Mucosa of descending colon (tissue), 3 donors: ENCODE data around the gene PRELP. TPM values are rescaled to one million over a fixed set of nuclear protein-coding genes. Genes with fewer than 3 reads are reported as not detected.

ENCODE experiments used
- ATAC-seq: fragments of 200-7000 bp; cut with Tn5 transposase; one replicate; pipeline ENCODE4 v1.9.1; 2020; ENCODE audit warnings: mild to moderate bottlenecking, moderate library complexity
- DNase-seq, 3 donors: peaks; one replicate each; pipeline ENCODE4 v3.0.0-alpha.2; 2020
- H3K36me3 ChIP-seq: fragments of 200-600 bp; one replicate; pipeline ENCODE4 v1.8.0; 2021; ENCODE audit warnings: low read depth, mild to moderate bottlenecking
- H3K4me1 ChIP-seq: fragments of 200-600 bp; one replicate; pipeline ENCODE4 v1.8.0; 2021; ENCODE audit warnings: low read depth, mild to moderate bottlenecking
- H3K4me3 ChIP-seq: fragments of 200-600 bp; one replicate; pipeline ENCODE4 v1.8.0; 2021; ENCODE audit warnings: mild to moderate bottlenecking
- H3K9me3 ChIP-seq: fragments of 200-600 bp; one replicate; pipeline ENCODE4 v1.8.0; 2021; ENCODE audit warnings: mild to moderate bottlenecking
- CTCF ChIP-seq: fragments of 200-600 bp; IDR thresholded peaks from one replicate; pipeline ENCODE4 v1.8.0; 2022; ENCODE audit warnings: antibody characterized with exemption, mild to moderate bottlenecking
- intact Hi-C, 2 donors: fragments of 100-400 bp; cut with DNase I in 1 of 2; cut with micrococcal nuclease in 1 of 2; formaldehyde crosslinking; loops; one replicate each; pipeline versions ENCODE4 v1.11.0 to v1.11.1; 2022; cut with DNase I, micrococcal nuclease
- total RNA-seq, 3 donors: library from RNA; stranded (reverse); fragmentation: NEBNext Ultra II Directional in 2 of 3; extraction: Animal tissue kit (Norgen Biotek cat#: 25700) in 2 of 3; gene quantifications; one replicate each; pipeline versions ENCODE4 v1.2.1 to v1.2.4, GENCODE V29; 2021 to 2023
- donor health status: DM: no; HTN: no; CAD: no; lungs with moderate emphysema.
- donor health status: DM: no; HTN: no; CAD: no.
- donor health status: DM: no; HTN: yes; CAD: no.

Gene PRELP
- total RNA-seq, 3 donors from 2014 or later: 5.5 to 174 (median 5.6) TPM

GRCh38 chr1:203462143-203462542, 13.5 kb upstream of the PRELP start:
- ATAC-seq (no peak), DNase-seq (no peak)
- no peaks in the 10 kb centered on the region for H3K36me3 ChIP-seq
- no peak overlapping the region for H3K4me3 ChIP-seq
- no peaks in the 10 kb centered on the region for H3K9me3 ChIP-seq
- intact Hi-C loops: no loop called here
- no peaks in the 10 kb centered on the region for H3K4me1 ChIP-seq
- no peak for TF ChIP-seq CTCF

GRCh38 chr1:203462878-203463277, 12.7 kb upstream of the PRELP start:
- no peaks in the 10 kb centered on the region for H3K36me3 ChIP-seq
- no peaks in the 10 kb centered on the region for H3K4me1 ChIP-seq
- ATAC-seq (no peak), DNase-seq (no peak)
- intact Hi-C loops: no loop called here
- no peaks in the 10 kb centered on the region for H3K9me3 ChIP-seq
- TF ChIP-seq CTCF: no peak
- no peak overlapping the region for H3K4me3 ChIP-seq

- no peaks in the 10 kb centered on the region for H3K9me3 ChIP-seq
- ATAC-seq: peak; percentile 11
- no peak for TF ChIP-seq CTCF
- no peaks in the 10 kb centered on the region for H3K36me3 ChIP-seq
- intact Hi-C loops: no loop called here
- no peak for DNase-seq
- H3K4me1 ChIP-seq: no peaks in the 10 kb centered on the region
- no peak overlapping the region for H3K4me3 ChIP-seq
Observed at GRCh38 chr1:203463469-203464062, 12.0 kb upstream of the PRELP start.

GRCh38 chr1:203464226-203464625, 11.4 kb upstream of the PRELP start:
- Histone ChIP-seq H3K36me3 (no peaks in the 10 kb centered on the region), H3K4me3 (no peak overlapping the region), H3K4me1 (no peaks in the 10 kb centered on the region), H3K9me3 (no peaks in the 10 kb centered on the region)
- DNase-seq: no peak
- intact Hi-C loops: no loop called here
- no peak for TF ChIP-seq CTCF
- no peak for ATAC-seq

GRCh38 chr1:203464743-203465142, 10.9 kb upstream of the PRELP start:
- ATAC-seq (no peak), DNase-seq (no peak)
- Histone ChIP-seq H3K4me1 (no peaks in the 10 kb centered on the region), H3K36me3 (no peaks in the 10 kb centered on the region), H3K4me3 (no peak overlapping the region), H3K9me3 (no peaks in the 10 kb centered on the region)
- TF ChIP-seq CTCF: no peak
- intact Hi-C loops: no loop called here
